GM12801 (cell line): ENCODE data around the gene CDK6.

Experiments used
- CTCF ChIP-seq: IDR thresholded peaks from one replicate; pipeline ENCODE4 v1.5.1; 2011; ENCODE audit warnings: control low read depth; ENCODE audit not compliant: insufficient read length; ENCODE audit errors: extremely low read depth

The CDK6 gene

GRCh38 chr7:92681633-92682032 lies 154.7 kb downstream of the CDK6 start:
- TF ChIP-seq CTCF: no peak

GRCh38 chr7:92680442-92680841 lies 155.9 kb downstream of the CDK6 start:
- TF ChIP-seq CTCF: no peak

- TF ChIP-seq CTCF: no peak
These were observed 158.0 kb downstream of the CDK6 start for GRCh38 chr7:92678291-92678920.

- TF ChIP-seq CTCF: no peak
These were observed 162.0 kb downstream of the CDK6 start for GRCh38 chr7:92674379-92674778.

- TF ChIP-seq CTCF: no peak
These were observed 164.7 kb downstream of the CDK6 start for GRCh38 chr7:92671505-92672169.

GRCh38 chr7:92670204-92670851 lies 166.0 kb downstream of the CDK6 start:
- TF ChIP-seq CTCF: no peak

- no peak for TF ChIP-seq CTCF
These were observed 166.7 kb downstream of the CDK6 start for GRCh38 chr7:92669616-92670165.
